WTC11 (cell line): Measurements from ENCODE around the gene MOCS1.

ENCODE experiments used
- ELF4 ChIP-seq: sonication (generic); formaldehyde crosslinking; IDR thresholded peaks from 2 replicates; pipeline ENCODE4 v1.8.1; 2022; ENCODE audit warnings: low read depth, mild to moderate bottlenecking, moderate library complexity, missing genetic modification reagents
- FOXK1 ChIP-seq: sonication (generic); formaldehyde crosslinking; IDR thresholded peaks from 2 replicates; pipeline ENCODE4 v1.8.0; 2022; ENCODE audit warnings: mild to moderate bottlenecking, moderate library complexity, missing genetic modification reagents
- JUN ChIP-seq: sonication (generic); formaldehyde crosslinking; IDR thresholded peaks from 2 replicates; pipeline ENCODE4 v1.8.0; 2023; ENCODE audit warnings: mild to moderate bottlenecking, missing genetic modification reagents
- NR2C2 ChIP-seq: sonication (generic); formaldehyde crosslinking; IDR thresholded peaks from 2 replicates; pipeline ENCODE4 v1.8.0; 2022; ENCODE audit warnings: mild to moderate bottlenecking, missing genetic modification reagents
- NR3C1 ChIP-seq: sonication (generic); formaldehyde crosslinking; conservative IDR thresholded peaks from 2 replicates; pipeline ENCODE4 v1.8.1; 2023; ENCODE audit warnings: low read depth, mild to moderate bottlenecking, missing genetic modification reagents
- RELA ChIP-seq: sonication (generic); formaldehyde crosslinking; IDR thresholded peaks from 2 replicates; pipeline ENCODE4 v1.8.1; 2022; ENCODE audit warnings: missing genetic modification reagents, mild to moderate bottlenecking, borderline replicate concordance
- SP1 ChIP-seq: sonication (generic); formaldehyde crosslinking; conservative IDR thresholded peaks from 2 replicates; pipeline ENCODE4 v1.8.1; 2022; ENCODE audit warnings: missing genetic modification reagents
- TCF7 ChIP-seq: sonication (generic); formaldehyde crosslinking; IDR thresholded peaks from 2 replicates; pipeline ENCODE4 v1.8.0; 2022; ENCODE audit warnings: mild to moderate bottlenecking, low read depth, missing genetic modification reagents, moderate library complexity
- TP53 ChIP-seq: sonication (generic); formaldehyde crosslinking; IDR thresholded peaks from 2 replicates; pipeline ENCODE4 v1.8.1; 2023; ENCODE audit warnings: mild to moderate bottlenecking, missing genetic modification reagents
- TF ChIP-seq, protein P1 (sequence below): fragments of 200-600 bp; IDR thresholded peaks from 2 replicates; pipeline ENCODE4 v1.8.0; 2022; ENCODE audit warnings: antibody characterized with exemption
- TF ChIP-seq, protein P2 (sequence below): sonication (generic); formaldehyde crosslinking; IDR thresholded peaks from 2 replicates; pipeline ENCODE4 v1.8.0; 2022; ENCODE audit warnings: mild to moderate bottlenecking, missing genetic modification reagents
- TF ChIP-seq, protein P3 (sequence below): sonication (generic); formaldehyde crosslinking; IDR thresholded peaks from 2 replicates; pipeline ENCODE4 v1.8.0; 2023; ENCODE audit warnings: missing genetic modification reagents, mild to moderate bottlenecking, borderline replicate concordance
- TF ChIP-seq, protein P4 (sequence below): sonication (generic); formaldehyde crosslinking; IDR thresholded peaks from 2 replicates; pipeline ENCODE4 v1.8.0; 2023; ENCODE audit warnings: missing genetic modification reagents

DNA sequence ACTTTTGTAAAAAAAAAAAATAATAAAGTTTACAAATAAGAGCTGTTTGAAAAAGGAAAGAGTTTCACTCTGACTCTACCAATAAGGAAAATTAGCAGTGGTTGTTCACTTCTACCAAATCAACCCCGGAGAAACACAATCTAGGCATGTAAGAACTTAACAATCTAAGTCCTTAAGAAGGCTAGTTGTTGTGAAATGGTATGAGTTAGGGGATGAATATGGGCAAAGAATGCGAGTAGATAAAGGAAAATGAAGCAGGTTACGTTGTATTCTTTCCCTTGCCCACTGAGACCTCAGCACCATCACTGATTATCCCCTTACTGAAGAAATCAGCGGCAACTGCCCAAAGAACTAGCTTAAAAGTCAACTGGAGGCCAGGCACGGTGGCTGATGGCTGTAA is 15.4 kb downstream of the MOCS1 start:
- TF ChIP-seq, protein P1, sequence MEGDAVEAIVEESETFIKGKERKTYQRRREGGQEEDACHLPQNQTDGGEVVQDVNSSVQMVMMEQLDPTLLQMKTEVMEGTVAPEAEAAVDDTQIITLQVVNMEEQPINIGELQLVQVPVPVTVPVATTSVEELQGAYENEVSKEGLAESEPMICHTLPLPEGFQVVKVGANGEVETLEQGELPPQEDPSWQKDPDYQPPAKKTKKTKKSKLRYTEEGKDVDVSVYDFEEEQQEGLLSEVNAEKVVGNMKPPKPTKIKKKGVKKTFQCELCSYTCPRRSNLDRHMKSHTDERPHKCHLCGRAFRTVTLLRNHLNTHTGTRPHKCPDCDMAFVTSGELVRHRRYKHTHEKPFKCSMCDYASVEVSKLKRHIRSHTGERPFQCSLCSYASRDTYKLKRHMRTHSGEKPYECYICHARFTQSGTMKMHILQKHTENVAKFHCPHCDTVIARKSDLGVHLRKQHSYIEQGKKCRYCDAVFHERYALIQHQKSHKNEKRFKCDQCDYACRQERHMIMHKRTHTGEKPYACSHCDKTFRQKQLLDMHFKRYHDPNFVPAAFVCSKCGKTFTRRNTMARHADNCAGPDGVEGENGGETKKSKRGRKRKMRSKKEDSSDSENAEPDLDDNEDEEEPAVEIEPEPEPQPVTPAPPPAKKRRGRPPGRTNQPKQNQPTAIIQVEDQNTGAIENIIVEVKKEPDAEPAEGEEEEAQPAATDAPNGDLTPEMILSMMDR, result no peak
- TF ChIP-seq, protein P2, sequence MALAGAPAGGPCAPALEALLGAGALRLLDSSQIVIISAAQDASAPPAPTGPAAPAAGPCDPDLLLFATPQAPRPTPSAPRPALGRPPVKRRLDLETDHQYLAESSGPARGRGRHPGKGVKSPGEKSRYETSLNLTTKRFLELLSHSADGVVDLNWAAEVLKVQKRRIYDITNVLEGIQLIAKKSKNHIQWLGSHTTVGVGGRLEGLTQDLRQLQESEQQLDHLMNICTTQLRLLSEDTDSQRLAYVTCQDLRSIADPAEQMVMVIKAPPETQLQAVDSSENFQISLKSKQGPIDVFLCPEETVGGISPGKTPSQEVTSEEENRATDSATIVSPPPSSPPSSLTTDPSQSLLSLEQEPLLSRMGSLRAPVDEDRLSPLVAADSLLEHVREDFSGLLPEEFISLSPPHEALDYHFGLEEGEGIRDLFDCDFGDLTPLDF, result no peak
- TF ChIP-seq TCF7 (CRISPR knock-in tag), result no peak
- no peak for TF ChIP-seq NR2C2 (CRISPR knock-in tag)
- TF ChIP-seq NR3C1, result no peak
- no peak for TF ChIP-seq RELA (CRISPR knock-in tag)
- no peak for TF ChIP-seq JUN (CRISPR knock-in tag)
- TF ChIP-seq TP53 (CRISPR knock-in tag), result no peak
- TF ChIP-seq, protein P3, sequence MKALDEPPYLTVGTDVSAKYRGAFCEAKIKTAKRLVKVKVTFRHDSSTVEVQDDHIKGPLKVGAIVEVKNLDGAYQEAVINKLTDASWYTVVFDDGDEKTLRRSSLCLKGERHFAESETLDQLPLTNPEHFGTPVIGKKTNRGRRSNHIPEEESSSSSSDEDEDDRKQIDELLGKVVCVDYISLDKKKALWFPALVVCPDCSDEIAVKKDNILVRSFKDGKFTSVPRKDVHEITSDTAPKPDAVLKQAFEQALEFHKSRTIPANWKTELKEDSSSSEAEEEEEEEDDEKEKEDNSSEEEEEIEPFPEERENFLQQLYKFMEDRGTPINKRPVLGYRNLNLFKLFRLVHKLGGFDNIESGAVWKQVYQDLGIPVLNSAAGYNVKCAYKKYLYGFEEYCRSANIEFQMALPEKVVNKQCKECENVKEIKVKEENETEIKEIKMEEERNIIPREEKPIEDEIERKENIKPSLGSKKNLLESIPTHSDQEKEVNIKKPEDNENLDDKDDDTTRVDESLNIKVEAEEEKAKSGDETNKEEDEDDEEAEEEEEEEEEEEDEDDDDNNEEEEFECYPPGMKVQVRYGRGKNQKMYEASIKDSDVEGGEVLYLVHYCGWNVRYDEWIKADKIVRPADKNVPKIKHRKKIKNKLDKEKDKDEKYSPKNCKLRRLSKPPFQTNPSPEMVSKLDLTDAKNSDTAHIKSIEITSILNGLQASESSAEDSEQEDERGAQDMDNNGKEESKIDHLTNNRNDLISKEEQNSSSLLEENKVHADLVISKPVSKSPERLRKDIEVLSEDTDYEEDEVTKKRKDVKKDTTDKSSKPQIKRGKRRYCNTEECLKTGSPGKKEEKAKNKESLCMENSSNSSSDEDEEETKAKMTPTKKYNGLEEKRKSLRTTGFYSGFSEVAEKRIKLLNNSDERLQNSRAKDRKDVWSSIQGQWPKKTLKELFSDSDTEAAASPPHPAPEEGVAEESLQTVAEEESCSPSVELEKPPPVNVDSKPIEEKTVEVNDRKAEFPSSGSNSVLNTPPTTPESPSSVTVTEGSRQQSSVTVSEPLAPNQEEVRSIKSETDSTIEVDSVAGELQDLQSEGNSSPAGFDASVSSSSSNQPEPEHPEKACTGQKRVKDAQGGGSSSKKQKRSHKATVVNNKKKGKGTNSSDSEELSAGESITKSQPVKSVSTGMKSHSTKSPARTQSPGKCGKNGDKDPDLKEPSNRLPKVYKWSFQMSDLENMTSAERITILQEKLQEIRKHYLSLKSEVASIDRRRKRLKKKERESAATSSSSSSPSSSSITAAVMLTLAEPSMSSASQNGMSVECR (CRISPR knock-in tag), result no peak
- TF ChIP-seq FOXK1 (CRISPR knock-in tag), result no peak
- no peak for TF ChIP-seq SP1 (CRISPR knock-in tag)
- no peak for TF ChIP-seq ELF4 (CRISPR knock-in tag)
- TF ChIP-seq, protein P4, sequence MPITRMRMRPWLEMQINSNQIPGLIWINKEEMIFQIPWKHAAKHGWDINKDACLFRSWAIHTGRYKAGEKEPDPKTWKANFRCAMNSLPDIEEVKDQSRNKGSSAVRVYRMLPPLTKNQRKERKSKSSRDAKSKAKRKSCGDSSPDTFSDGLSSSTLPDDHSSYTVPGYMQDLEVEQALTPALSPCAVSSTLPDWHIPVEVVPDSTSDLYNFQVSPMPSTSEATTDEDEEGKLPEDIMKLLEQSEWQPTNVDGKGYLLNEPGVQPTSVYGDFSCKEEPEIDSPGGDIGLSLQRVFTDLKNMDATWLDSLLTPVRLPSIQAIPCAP (CRISPR knock-in tag), result no peak
